ENCODE results near the gene MBOAT1.

GRCh38 chr6:20117474-20117873 is 94.8 kb downstream of the MBOAT1 start:
- TF ChIP-seq, protein P1, sequence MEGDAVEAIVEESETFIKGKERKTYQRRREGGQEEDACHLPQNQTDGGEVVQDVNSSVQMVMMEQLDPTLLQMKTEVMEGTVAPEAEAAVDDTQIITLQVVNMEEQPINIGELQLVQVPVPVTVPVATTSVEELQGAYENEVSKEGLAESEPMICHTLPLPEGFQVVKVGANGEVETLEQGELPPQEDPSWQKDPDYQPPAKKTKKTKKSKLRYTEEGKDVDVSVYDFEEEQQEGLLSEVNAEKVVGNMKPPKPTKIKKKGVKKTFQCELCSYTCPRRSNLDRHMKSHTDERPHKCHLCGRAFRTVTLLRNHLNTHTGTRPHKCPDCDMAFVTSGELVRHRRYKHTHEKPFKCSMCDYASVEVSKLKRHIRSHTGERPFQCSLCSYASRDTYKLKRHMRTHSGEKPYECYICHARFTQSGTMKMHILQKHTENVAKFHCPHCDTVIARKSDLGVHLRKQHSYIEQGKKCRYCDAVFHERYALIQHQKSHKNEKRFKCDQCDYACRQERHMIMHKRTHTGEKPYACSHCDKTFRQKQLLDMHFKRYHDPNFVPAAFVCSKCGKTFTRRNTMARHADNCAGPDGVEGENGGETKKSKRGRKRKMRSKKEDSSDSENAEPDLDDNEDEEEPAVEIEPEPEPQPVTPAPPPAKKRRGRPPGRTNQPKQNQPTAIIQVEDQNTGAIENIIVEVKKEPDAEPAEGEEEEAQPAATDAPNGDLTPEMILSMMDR (IDR thresholded peaks at IDR 0.05): no peak
- TF ChIP-seq POLR2A (IDR thresholded peaks at IDR 0.05): no peak
